SU-DHL-6 (cell line): ENCODE measurements around the gene KIF9.

Experiments
- EZH2phosphoT487 ChIP-seq: fragments of 200-600 bp; sonication (generic), shearing (Covaris generic); conservative IDR thresholded peaks from 2 replicates; pipeline ENCODE4 v1.6.1; 2018; ENCODE audit warnings: mild to moderate bottlenecking, antibody characterized with exemption, low read length, moderate library complexity, mixed read lengths
- TF ChIP-seq, protein P1 (sequence below): fragments of 200-600 bp; sonication (generic); IDR thresholded peaks from one replicate; pipeline ENCODE4 v1.5.1; 2017; ENCODE audit warnings: antibody characterized with exemption, mild to moderate bottlenecking, low read length, moderate library complexity; ENCODE audit not compliant: insufficient read depth, poor library complexity, severe bottlenecking

GRCh38 chr3:47295322-47295721 is 12.7 kb upstream of the KIF9 start:
- TF ChIP-seq, protein P1, sequence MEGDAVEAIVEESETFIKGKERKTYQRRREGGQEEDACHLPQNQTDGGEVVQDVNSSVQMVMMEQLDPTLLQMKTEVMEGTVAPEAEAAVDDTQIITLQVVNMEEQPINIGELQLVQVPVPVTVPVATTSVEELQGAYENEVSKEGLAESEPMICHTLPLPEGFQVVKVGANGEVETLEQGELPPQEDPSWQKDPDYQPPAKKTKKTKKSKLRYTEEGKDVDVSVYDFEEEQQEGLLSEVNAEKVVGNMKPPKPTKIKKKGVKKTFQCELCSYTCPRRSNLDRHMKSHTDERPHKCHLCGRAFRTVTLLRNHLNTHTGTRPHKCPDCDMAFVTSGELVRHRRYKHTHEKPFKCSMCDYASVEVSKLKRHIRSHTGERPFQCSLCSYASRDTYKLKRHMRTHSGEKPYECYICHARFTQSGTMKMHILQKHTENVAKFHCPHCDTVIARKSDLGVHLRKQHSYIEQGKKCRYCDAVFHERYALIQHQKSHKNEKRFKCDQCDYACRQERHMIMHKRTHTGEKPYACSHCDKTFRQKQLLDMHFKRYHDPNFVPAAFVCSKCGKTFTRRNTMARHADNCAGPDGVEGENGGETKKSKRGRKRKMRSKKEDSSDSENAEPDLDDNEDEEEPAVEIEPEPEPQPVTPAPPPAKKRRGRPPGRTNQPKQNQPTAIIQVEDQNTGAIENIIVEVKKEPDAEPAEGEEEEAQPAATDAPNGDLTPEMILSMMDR = no peak
- no peak for TF ChIP-seq EZH2phosphoT487
